ENCODE data around the gene XRCC2. TPM values are rescaled to one million over a fixed set of nuclear protein-coding genes. Genes with fewer than 3 reads are reported as not detected.

Gene XRCC2
- total RNA-seq, 4 donors from 2014 or later = under 0.01 to 8.7 (median 0.37) TPM; not detected in 1

GRCh38 chr7:152669758-152670157 lies 6.2 kb downstream of the XRCC2 start:
- Histone ChIP-seq H3K4me3 (no peak overlapping the region), H3K9me3 (no peaks in the 10 kb centered on the region), H3K36me3 (no peaks in the 10 kb centered on the region), H3K4me1 (no peaks in the 10 kb centered on the region), H3K27me3 (no peaks in the 10 kb centered on the region), H3K27ac (no peak overlapping the region)
- no peak for DNase-seq
- intact Hi-C loops (cut with DNase I; ENCODE audit: low total_unique reads) = no loop called here
- TF ChIP-seq, protein P1, sequence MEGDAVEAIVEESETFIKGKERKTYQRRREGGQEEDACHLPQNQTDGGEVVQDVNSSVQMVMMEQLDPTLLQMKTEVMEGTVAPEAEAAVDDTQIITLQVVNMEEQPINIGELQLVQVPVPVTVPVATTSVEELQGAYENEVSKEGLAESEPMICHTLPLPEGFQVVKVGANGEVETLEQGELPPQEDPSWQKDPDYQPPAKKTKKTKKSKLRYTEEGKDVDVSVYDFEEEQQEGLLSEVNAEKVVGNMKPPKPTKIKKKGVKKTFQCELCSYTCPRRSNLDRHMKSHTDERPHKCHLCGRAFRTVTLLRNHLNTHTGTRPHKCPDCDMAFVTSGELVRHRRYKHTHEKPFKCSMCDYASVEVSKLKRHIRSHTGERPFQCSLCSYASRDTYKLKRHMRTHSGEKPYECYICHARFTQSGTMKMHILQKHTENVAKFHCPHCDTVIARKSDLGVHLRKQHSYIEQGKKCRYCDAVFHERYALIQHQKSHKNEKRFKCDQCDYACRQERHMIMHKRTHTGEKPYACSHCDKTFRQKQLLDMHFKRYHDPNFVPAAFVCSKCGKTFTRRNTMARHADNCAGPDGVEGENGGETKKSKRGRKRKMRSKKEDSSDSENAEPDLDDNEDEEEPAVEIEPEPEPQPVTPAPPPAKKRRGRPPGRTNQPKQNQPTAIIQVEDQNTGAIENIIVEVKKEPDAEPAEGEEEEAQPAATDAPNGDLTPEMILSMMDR (IDR thresholded peaks at IDR 0.05) = no peak
- TF ChIP-seq POLR2A (IDR thresholded peaks at IDR 0.05) = no peak

DNA sequence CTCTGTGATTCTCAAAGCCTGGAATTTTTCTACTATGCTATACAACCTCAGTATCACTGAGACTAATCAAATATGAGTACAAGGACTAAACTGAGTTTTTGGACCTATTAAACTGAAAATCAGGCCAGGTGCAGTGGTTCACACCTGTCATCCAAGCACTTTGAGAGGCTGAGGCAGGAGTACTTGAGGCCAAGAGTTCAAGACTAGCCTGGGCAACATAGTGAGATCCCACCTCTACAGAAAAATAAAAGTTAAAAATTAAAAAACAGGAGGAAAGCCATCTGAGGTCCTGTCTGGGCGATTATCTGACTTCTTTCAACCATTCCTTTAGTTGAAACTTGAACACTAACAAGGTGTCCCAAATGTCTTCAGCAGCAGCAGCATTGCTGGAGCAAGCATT lies 7.0 kb downstream of the XRCC2 start:
- no peak for DNase-seq
- Histone ChIP-seq H3K27ac (no peak overlapping the region), H3K4me1 (no peaks in the 10 kb centered on the region), H3K36me3 (no peaks in the 10 kb centered on the region), H3K9me3 (no peaks in the 10 kb centered on the region), H3K27me3 (no peaks in the 10 kb centered on the region), H3K4me3 (no peak overlapping the region)
- no peak for TF ChIP-seq POLR2A (IDR thresholded peaks at IDR 0.05)
- TF ChIP-seq, protein P1 (IDR thresholded peaks at IDR 0.05) = no peak
- intact Hi-C loops (cut with DNase I; ENCODE audit: low total_unique reads) = no loop called here

- intact Hi-C loops (cut with DNase I; ENCODE audit: low total_unique reads) = no loop called here
- H3K36me3 ChIP-seq = no peaks in the 10 kb centered on the region
- H3K27me3 ChIP-seq = no peaks in the 10 kb centered on the region
- no peak for DNase-seq
- H3K4me1 ChIP-seq = no peaks in the 10 kb centered on the region
- H3K9me3 ChIP-seq = no peaks in the 10 kb centered on the region
- H3K4me3 ChIP-seq = no peak overlapping the region
- TF ChIP-seq POLR2A (IDR thresholded peaks at IDR 0.05) = no peak
- TF ChIP-seq, protein P1 (IDR thresholded peaks at IDR 0.05) = no peak
- H3K27ac ChIP-seq = no peak overlapping the region
Measured at GRCh38 chr7:152667958-152668357, 8.0 kb downstream of the XRCC2 start.

- no peak for TF ChIP-seq POLR2A (IDR thresholded peaks at IDR 0.05)
- TF ChIP-seq, protein P1 (IDR thresholded peaks at IDR 0.05) = no peak
Measured at GRCh38 chr7:152666078-152666477, 9.9 kb downstream of the XRCC2 start.

DNA sequence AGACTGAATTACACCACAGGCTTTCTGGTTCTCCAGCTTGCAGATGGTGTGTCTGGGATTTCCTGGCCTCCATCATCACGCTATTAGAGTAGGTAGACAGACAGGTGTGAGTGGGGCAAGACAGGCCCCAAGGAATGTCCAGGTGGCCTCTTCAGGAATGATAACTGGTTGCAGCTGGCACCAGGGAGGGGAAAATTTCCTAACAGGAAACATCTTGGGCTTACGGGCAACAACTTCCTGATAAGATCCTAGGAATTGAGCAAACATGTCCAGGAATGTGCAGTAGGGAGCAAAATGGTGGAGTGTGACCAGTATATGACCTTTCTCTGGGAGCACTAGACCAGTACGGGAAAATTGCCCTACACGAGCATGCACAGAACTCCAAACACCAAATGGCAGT lies 11.3 kb downstream of the XRCC2 start:
- H3K4me3 ChIP-seq = no peak overlapping the region
- intact Hi-C loops (cut with DNase I; ENCODE audit: low total_unique reads) = no loop called here

More at GRCh38 chr7:152666078-152666477, 9.9 kb downstream of the XRCC2 start:
- no peak overlapping the region for H3K27ac ChIP-seq
- no peaks in the 10 kb centered on the region for H3K4me1 ChIP-seq
- H3K36me3 ChIP-seq = no peaks in the 10 kb centered on the region
- no peak overlapping the region for H3K4me3 ChIP-seq
- intact Hi-C loops (cut with DNase I; ENCODE audit: low total_unique reads) = no loop called here
- H3K27me3 ChIP-seq = no peaks in the 10 kb centered on the region
- no peak for DNase-seq
- no peaks in the 10 kb centered on the region for H3K9me3 ChIP-seq

More for the DNA sequence above, 11.3 kb downstream of the XRCC2 start:
- H3K27ac ChIP-seq = no peak overlapping the region
- H3K9me3 ChIP-seq = no peaks in the 10 kb centered on the region
- TF ChIP-seq POLR2A (IDR thresholded peaks at IDR 0.05) = no peak
- TF ChIP-seq, protein P1 (IDR thresholded peaks at IDR 0.05) = no peak
- no peaks in the 10 kb centered on the region for H3K36me3 ChIP-seq
- no peak for DNase-seq
- H3K4me1 ChIP-seq = no peaks in the 10 kb centered on the region
- no peaks in the 10 kb centered on the region for H3K27me3 ChIP-seq

Data from uterus (tissue), 4 donors.